Erythroblast (primary cell): ENCODE results near the gene FAM111A.

ENCODE experiments used
- GATA1 ChIP-seq: IDR thresholded peaks from 2 replicates; pipeline ENCODE4 v1.6.1; 2011; ENCODE audit warnings: low read depth, mild to moderate bottlenecking, control low read depth, low read length, moderate library complexity
- POLR2A ChIP-seq: IDR thresholded peaks from 2 replicates; pipeline ENCODE4 v1.6.1; 2011; ENCODE audit warnings: mild to moderate bottlenecking, low read length

DNA sequence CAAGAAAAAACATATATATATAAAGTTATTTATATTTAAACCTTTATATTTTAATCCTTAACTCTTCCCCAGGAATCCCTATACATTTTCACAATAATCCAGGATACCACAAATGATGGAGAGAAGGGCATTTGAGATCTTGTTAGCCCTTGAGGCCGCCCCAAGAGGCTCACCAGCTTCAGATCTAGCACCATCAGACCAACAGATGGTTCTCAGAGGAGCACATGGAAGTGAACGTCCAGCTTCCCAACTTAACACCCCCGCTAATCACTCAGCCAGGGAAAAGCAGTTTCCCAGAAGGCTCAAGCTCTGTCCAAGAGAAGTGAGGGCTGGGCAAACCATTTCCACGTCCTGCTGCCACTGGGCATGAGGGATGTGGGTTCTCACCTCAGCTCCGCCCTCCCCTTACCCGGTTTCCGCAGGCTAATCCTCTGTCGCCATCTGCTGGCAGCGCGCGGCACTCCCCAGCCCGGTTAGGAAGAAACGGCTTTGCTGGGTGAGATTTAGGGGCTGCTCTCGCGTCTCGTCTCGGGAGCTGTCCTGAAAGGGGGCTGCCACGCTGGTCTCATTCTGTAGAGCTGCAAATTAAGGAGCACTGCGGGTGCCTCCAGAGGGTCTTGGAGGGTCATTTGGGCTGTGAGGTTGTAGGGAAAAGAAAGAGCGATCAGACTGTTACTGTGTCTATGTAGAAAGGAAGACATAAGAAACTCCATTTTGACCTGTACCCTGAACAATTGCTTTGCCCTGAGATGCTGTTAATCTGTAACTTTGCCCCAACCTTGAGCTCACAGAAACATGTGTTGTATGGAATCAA, 6.8 kb upstream of the FAM111A start:
- TF ChIP-seq POLR2A (no peak), GATA1 (no peak)
